Measurements from ENCODE around the gene CAPS. TPM values are rescaled to one million over a fixed set of nuclear protein-coding genes. Genes with fewer than 3 reads are reported as not detected.
A peak's percentile ranks its signal among the peaks of the same experiment; 100 is the strongest.

Gene CAPS
- total RNA-seq, 1 experiment from 2014 or later = 2.3 TPM

DNA sequence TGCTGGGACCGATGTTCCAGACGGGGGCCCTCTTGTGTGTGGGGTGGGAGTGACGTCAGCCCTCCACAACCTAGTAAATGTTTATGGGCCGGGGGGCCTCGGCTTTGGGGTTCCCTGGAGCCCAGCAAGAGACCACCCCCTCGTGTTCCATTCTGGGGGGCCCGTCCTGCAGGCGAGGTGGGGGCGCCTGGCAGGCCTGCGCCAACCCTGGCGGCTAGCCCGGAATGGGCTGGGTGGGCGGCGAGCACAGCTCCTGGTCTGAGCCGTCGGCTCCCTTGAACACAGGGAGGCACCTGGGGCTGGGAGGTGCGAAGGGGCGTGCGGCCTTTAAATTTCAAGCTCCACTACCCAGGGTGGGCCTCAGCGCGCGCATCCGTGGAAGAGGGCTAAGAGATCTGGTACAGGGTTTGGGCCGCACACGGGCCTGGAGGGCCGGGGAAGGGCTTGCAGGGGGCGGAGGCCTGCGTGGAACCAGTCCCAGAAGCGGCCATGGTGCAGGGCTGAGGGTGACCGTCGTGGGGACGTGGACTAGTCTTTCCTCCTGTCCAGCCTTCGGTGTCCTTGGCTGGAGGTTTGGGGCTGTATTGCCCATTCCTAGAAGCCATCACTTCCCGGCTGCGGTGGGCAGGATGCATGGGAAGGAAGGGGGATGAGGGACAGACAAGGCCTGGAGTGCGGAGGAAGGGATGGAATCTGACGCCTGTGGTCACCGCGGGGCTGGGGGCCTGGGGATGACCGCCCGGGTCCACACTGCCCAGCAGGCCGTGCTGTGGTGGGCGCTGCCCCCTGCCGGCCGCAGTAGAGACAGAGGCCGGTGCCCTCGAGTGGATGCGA, 21.9 kb upstream of the CAPS start:
- no peak overlapping the region for H3K23ac ChIP-seq (ENCODE audit: insufficient read length, low read depth, low read length)
- H2BK120ac ChIP-seq (ENCODE audit: low read depth, low read length, poor library complexity, severe bottlenecking) = no peak overlapping the region
- H2AK5ac ChIP-seq (ENCODE audit: insufficient read length, low read length) = no peak overlapping the region
- H2AFZ ChIP-seq (ENCODE audit: low read length) = no peak overlapping the region
- no peak overlapping the region for H4K91ac ChIP-seq (ENCODE audit: insufficient read length, low read depth, low read length)
- H3K18ac ChIP-seq (ENCODE audit: insufficient read length, low read depth, low read length) = peak overlapping the region; percentile 37
- TF ChIP-seq, protein P1, sequence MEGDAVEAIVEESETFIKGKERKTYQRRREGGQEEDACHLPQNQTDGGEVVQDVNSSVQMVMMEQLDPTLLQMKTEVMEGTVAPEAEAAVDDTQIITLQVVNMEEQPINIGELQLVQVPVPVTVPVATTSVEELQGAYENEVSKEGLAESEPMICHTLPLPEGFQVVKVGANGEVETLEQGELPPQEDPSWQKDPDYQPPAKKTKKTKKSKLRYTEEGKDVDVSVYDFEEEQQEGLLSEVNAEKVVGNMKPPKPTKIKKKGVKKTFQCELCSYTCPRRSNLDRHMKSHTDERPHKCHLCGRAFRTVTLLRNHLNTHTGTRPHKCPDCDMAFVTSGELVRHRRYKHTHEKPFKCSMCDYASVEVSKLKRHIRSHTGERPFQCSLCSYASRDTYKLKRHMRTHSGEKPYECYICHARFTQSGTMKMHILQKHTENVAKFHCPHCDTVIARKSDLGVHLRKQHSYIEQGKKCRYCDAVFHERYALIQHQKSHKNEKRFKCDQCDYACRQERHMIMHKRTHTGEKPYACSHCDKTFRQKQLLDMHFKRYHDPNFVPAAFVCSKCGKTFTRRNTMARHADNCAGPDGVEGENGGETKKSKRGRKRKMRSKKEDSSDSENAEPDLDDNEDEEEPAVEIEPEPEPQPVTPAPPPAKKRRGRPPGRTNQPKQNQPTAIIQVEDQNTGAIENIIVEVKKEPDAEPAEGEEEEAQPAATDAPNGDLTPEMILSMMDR (conservative IDR thresholded peaks at IDR 0.05) = peak; percentile 78
- no peaks in the 10 kb centered on the region for H3K79me2 ChIP-seq (ENCODE audit: insufficient read depth, low read length)
- no CpG with 5 or more reads among the region's 48 CpGs for WGBS (ENCODE audit: extremely low coverage, insufficient read length, low lambda C conversion rate)
- H2BK15ac ChIP-seq (ENCODE audit: low read depth, low read length) = no peak overlapping the region
- Mint-ChIP-seq H3K36me3 (ENCODE audit: insufficient read depth in 1 of 3, low read depth in 3 of 3) (peaks cover 3 to 11% (median 8%) of the 10 kb centered on the region in 3 experiments; a peak in 6 of 7 replicates), H3K9me3 (no peaks in the 10 kb centered on the region), H3K27me3 (ENCODE audit: low read depth) (peaks cover 29% of the 10 kb centered on the region), H3K27ac (peak overlapping the region in 1 of 3 experiments; percentile 23; a peak in 1 of 7 replicates), H3K4me3 (peak overlapping the region in 1 of 2 experiments; percentile 48; a peak in 2 of 5 replicates), H3K4me1 (peaks cover 10 to 15% of the 10 kb centered on the region in 2 experiments)
- no peaks in the 10 kb centered on the region for H4K20me1 ChIP-seq (ENCODE audit: control insufficient read depth, insufficient read depth, insufficient read length)
- H2BK12ac ChIP-seq (ENCODE audit: insufficient read length, low read depth, low read length) = no peak overlapping the region
- H3K9ac ChIP-seq (ENCODE audit: extremely low read depth, insufficient read length, low read length) = no peak overlapping the region
- H3K27ac ChIP-seq (ENCODE audit: insufficient read length, low read depth, low read length) = no peak overlapping the region
- H3K4me1 ChIP-seq (ENCODE audit: insufficient read depth, low read length) = no peaks in the 10 kb centered on the region; the same call in 1 of the 2 replicates
- H2BK5ac ChIP-seq (ENCODE audit: insufficient read length, low read length) = no peak overlapping the region
- H3K27me3 ChIP-seq (ENCODE audit: insufficient read depth, low read length) = no peaks in the 10 kb centered on the region
- H3K56ac ChIP-seq (ENCODE audit: insufficient read length, low read depth, low read length) = no peak overlapping the region
- H3K23me2 ChIP-seq (ENCODE audit: insufficient read length, low read depth, low read length, poor library complexity, severe bottlenecking) = no peaks in the 10 kb centered on the region
- peak; percentile 61 for DNase-seq
- no peak overlapping the region for H3K4me2 ChIP-seq (ENCODE audit: insufficient read depth, insufficient read length, low read length)
- H4K8ac ChIP-seq (replicated peaks; ENCODE audit: insufficient read length, low read depth, low read length) = no peak overlapping the region
- peak overlapping the region; percentile 4; the same call in 1 of the 2 replicates for H3K14ac ChIP-seq (ENCODE audit: insufficient read depth, low read length)
- no peak overlapping the region for H3K4ac ChIP-seq (ENCODE audit: low read depth, low read length)
- H3T11ph ChIP-seq (ENCODE audit: low read length) = no peak overlapping the region
- no peak overlapping the region for H2BK20ac ChIP-seq (ENCODE audit: low read depth, low read length, poor library complexity, severe bottlenecking)
- H4K5ac ChIP-seq (ENCODE audit: insufficient read length, low read depth, low read length) = no peak overlapping the region
- no peaks in the 10 kb centered on the region for H3K79me1 ChIP-seq (ENCODE audit: insufficient read depth, low read depth, low read length, poor library complexity, severe bottlenecking)
- no peaks in the 10 kb centered on the region for H3K9me3 ChIP-seq (ENCODE audit: control insufficient read depth, low read depth, low read length)
